Activated CD8-positive, alpha-beta memory T cell treated with anti-CD3 and anti-CD28 coated beads, Interleukin-2, amount 10 ng/mL, durations not matched to agents 7 days and 5 days (primary cell): ENCODE measurements around the gene KIRREL3. TPM values are rescaled to one million over a fixed set of nuclear protein-coding genes. Genes with fewer than 3 reads are reported as not detected.

Experiments used
- ATAC-seq: fragments of 150-1000 bp; cut with Tn5 transposase; one replicate; pipeline ENCODE4 v1.10.0; 2021; ENCODE audit warnings: moderate library complexity
- CTCF ChIA-PET: fragments of 350-600 bp; sonication (Branson Sonifier 250); formaldehyde crosslinking; loops from one replicate; lab custom pipeline; 2021; ENCODE audit warnings: antibody characterized with exemption; lab: Charles Lee
- DNase-seq: peaks from one replicate; pipeline ENCODE4 v3.0.0-alpha.2; 2020
- H3K27ac Mint-ChIP-seq: one replicate; pipeline ENCODE4 v1.8.0; 2021; ENCODE audit warnings: mild to moderate bottlenecking, mixed read lengths
- H3K27me3 Mint-ChIP-seq: one replicate; pipeline ENCODE4 v1.8.0; 2021; ENCODE audit warnings: mixed read lengths
- H3K36me3 Mint-ChIP-seq: one replicate; pipeline ENCODE4 v1.8.0; 2021; ENCODE audit warnings: mild to moderate bottlenecking, mixed read lengths
- H3K4me1 Mint-ChIP-seq: one replicate; pipeline ENCODE4 v1.8.0; 2021; ENCODE audit warnings: mixed read lengths
- H3K4me3 Mint-ChIP-seq: one replicate; pipeline ENCODE4 v1.8.0; 2021; ENCODE audit warnings: mild to moderate bottlenecking, moderate library complexity, mixed read lengths
- H3K9me3 Mint-ChIP-seq: one replicate; pipeline ENCODE4 v1.8.0; 2022; ENCODE audit warnings: low read depth, mixed read lengths
- total RNA-seq, 2 experiments: library from RNA; stranded (reverse); gene quantifications; one replicate each; pipeline ENCODE4 v1.2.3, GENCODE V29; 2021

Gene KIRREL3
- total RNA-seq, 2 experiments from 2014 or later: not detected

GRCh38 chr11:126476266-126476924, 524.2 kb downstream of the KIRREL3 start:
- Mint-ChIP-seq H3K27ac (no peak overlapping the region), H3K9me3 (no peaks in the 10 kb centered on the region), H3K4me1 (peaks cover 24% of the 10 kb centered on the region), H3K36me3 (no peaks in the 10 kb centered on the region), H3K4me3 (no peak overlapping the region), H3K27me3 (no peaks in the 10 kb centered on the region)
- no peak for ATAC-seq
- DNase-seq: no peak
- CTCF ChIA-PET: interaction anchor here (6.5 kb wide), 1 partner anchor 34 kb away, joined by 109 read pairs; no protein-coding TSS in a partner anchor

GRCh38 chr11:126475014-126475991, 525.3 kb downstream of the KIRREL3 start:
- H3K4me1 Mint-ChIP-seq: peaks cover 19% of the 10 kb centered on the region
- no peak for ATAC-seq
- no peaks in the 10 kb centered on the region for H3K9me3 Mint-ChIP-seq
- H3K4me3 Mint-ChIP-seq: no peak overlapping the region
- no peaks in the 10 kb centered on the region for H3K36me3 Mint-ChIP-seq
- CTCF ChIA-PET: no interaction called here
- no peaks in the 10 kb centered on the region for H3K27me3 Mint-ChIP-seq
- DNase-seq: no peak
- no peak overlapping the region for H3K27ac Mint-ChIP-seq

- Mint-ChIP-seq H3K4me1 (peaks cover 16% of the 10 kb centered on the region), H3K27me3 (no peaks in the 10 kb centered on the region), H3K27ac (no peak overlapping the region), H3K4me3 (no peak overlapping the region), H3K36me3 (no peaks in the 10 kb centered on the region), H3K9me3 (no peaks in the 10 kb centered on the region)
- CTCF ChIA-PET: no interaction called here
- DNase-seq (no peak), ATAC-seq (no peak)
Observed at GRCh38 chr11:126474220-126474619, 526.4 kb downstream of the KIRREL3 start.

- no peaks in the 10 kb centered on the region for H3K9me3 Mint-ChIP-seq
- no peaks in the 10 kb centered on the region for H3K36me3 Mint-ChIP-seq
- no peak overlapping the region for H3K27ac Mint-ChIP-seq
- CTCF ChIA-PET: no interaction called here
- DNase-seq (no peak), ATAC-seq (no peak)
- H3K4me3 Mint-ChIP-seq: no peak overlapping the region
- peaks cover 12% of the 10 kb centered on the region for H3K4me1 Mint-ChIP-seq
- H3K27me3 Mint-ChIP-seq: no peaks in the 10 kb centered on the region
Observed at GRCh38 chr11:126473269-126473668, 527.3 kb downstream of the KIRREL3 start.

GRCh38 chr11:126469311-126469710, 531.3 kb downstream of the KIRREL3 start:
- no peak for DNase-seq
- Mint-ChIP-seq H3K4me3 (no peak overlapping the region), H3K27ac (no peak overlapping the region), H3K27me3 (peaks cover 13% of the 10 kb centered on the region), H3K9me3 (no peaks in the 10 kb centered on the region), H3K36me3 (no peaks in the 10 kb centered on the region), H3K4me1 (peaks cover 19% of the 10 kb centered on the region)
- no peak for ATAC-seq
- CTCF ChIA-PET: interaction anchor here (1.3 to 5.2 kb wide), 2 partner anchors 11 to 28 kb away, joined by 7 to 22 read pairs; no protein-coding TSS in a partner anchor

GRCh38 chr11:126468102-126468521, 532.5 kb downstream of the KIRREL3 start:
- H3K27ac Mint-ChIP-seq: no peak overlapping the region
- no peak overlapping the region for H3K4me3 Mint-ChIP-seq
- CTCF ChIA-PET: interaction anchor here (1.3 to 5.2 kb wide), 2 partner anchors 12 to 27 kb away, joined by 7 to 22 read pairs; no protein-coding TSS in a partner anchor
- no peaks in the 10 kb centered on the region for H3K9me3 Mint-ChIP-seq
- peaks cover 13% of the 10 kb centered on the region for H3K27me3 Mint-ChIP-seq
- peaks cover 20% of the 10 kb centered on the region for H3K4me1 Mint-ChIP-seq
- ATAC-seq (no peak), DNase-seq (no peak)
- no peaks in the 10 kb centered on the region for H3K36me3 Mint-ChIP-seq

GRCh38 chr11:126467471-126467870, 533.1 kb downstream of the KIRREL3 start:
- H3K27ac Mint-ChIP-seq: no peak overlapping the region
- CTCF ChIA-PET: interaction anchor here (5.2 kb wide), 1 partner anchor 13 kb away, joined by 22 read pairs; no protein-coding TSS in a partner anchor

GRCh38 chr11:126467046-126467370, 533.6 kb downstream of the KIRREL3 start:
- H3K4me3 Mint-ChIP-seq: no peak overlapping the region
- H3K9me3 Mint-ChIP-seq: no peaks in the 10 kb centered on the region
- no peak for ATAC-seq
- H3K4me1 Mint-ChIP-seq: peaks cover 20% of the 10 kb centered on the region
- H3K27me3 Mint-ChIP-seq: peaks cover 13% of the 10 kb centered on the region
- no peak for DNase-seq
- no peaks in the 10 kb centered on the region for H3K36me3 Mint-ChIP-seq
- CTCF ChIA-PET: interaction anchor here (2.8 kb wide), 2 partner anchors 13 to 25 kb away, joined by 14 to 28 read pairs; no protein-coding TSS in a partner anchor
- H3K27ac Mint-ChIP-seq: no peak overlapping the region

More at GRCh38 chr11:126467471-126467870, 533.1 kb downstream of the KIRREL3 start:
- Mint-ChIP-seq H3K4me1 (peaks cover 20% of the 10 kb centered on the region), H3K27me3 (peaks cover 13% of the 10 kb centered on the region), H3K36me3 (no peaks in the 10 kb centered on the region), H3K9me3 (no peaks in the 10 kb centered on the region), H3K4me3 (no peak overlapping the region)
- ATAC-seq (no peak), DNase-seq (no peak)

GRCh38 chr11:126466236-126467045, 534.1 kb downstream of the KIRREL3 start:
- peaks cover 13% of the 10 kb centered on the region for H3K27me3 Mint-ChIP-seq
- no peak for ATAC-seq
- H3K36me3 Mint-ChIP-seq: no peaks in the 10 kb centered on the region
- CTCF ChIA-PET: interaction anchor here (2.8 kb wide), 2 partner anchors 14 to 25 kb away, joined by 14 to 28 read pairs; no protein-coding TSS in a partner anchor
- no peak overlapping the region for H3K4me3 Mint-ChIP-seq
- peaks cover 20% of the 10 kb centered on the region for H3K4me1 Mint-ChIP-seq
- H3K27ac Mint-ChIP-seq: peak overlapping the region; percentile 65
- no peaks in the 10 kb centered on the region for H3K9me3 Mint-ChIP-seq
- no peak for DNase-seq

- Mint-ChIP-seq H3K27me3 (peaks cover 13% of the 10 kb centered on the region), H3K9me3 (no peaks in the 10 kb centered on the region), H3K4me3 (no peak overlapping the region), H3K4me1 (peaks cover 20% of the 10 kb centered on the region), H3K27ac (peak overlapping the region; percentile 65), H3K36me3 (no peaks in the 10 kb centered on the region)
- CTCF ChIA-PET: interaction anchor here (2.8 kb wide), 2 partner anchors 14 to 24 kb away, joined by 14 to 28 read pairs; no protein-coding TSS in a partner anchor
- ATAC-seq (peak; percentile 76), DNase-seq (peak; percentile 64)
Observed at GRCh38 chr11:126465573-126466188, 534.9 kb downstream of the KIRREL3 start.

GRCh38 chr11:126464796-126465195, 535.8 kb downstream of the KIRREL3 start:
- DNase-seq (no peak), ATAC-seq (no peak)
- no peaks in the 10 kb centered on the region for H3K36me3 Mint-ChIP-seq
- peaks cover 13% of the 10 kb centered on the region for H3K27me3 Mint-ChIP-seq
- peaks cover 20% of the 10 kb centered on the region for H3K4me1 Mint-ChIP-seq
- no peak overlapping the region for H3K4me3 Mint-ChIP-seq
- H3K9me3 Mint-ChIP-seq: no peaks in the 10 kb centered on the region
- CTCF ChIA-PET: interaction anchor here (2.8 kb wide), 2 partner anchors 15 to 23 kb away, joined by 14 to 28 read pairs; no protein-coding TSS in a partner anchor
- H3K27ac Mint-ChIP-seq: no peak overlapping the region

- ATAC-seq: no peak
Observed at GRCh38 chr11:126462422-126462821, 538.1 kb downstream of the KIRREL3 start.

More at GRCh38 chr11:126462422-126462821, 538.1 kb downstream of the KIRREL3 start:
- H3K9me3 Mint-ChIP-seq: no peaks in the 10 kb centered on the region
- H3K27me3 Mint-ChIP-seq: peaks cover 13% of the 10 kb centered on the region
- DNase-seq: no peak
- no peak overlapping the region for H3K27ac Mint-ChIP-seq
- H3K4me1 Mint-ChIP-seq: peaks cover 20% of the 10 kb centered on the region
- no peaks in the 10 kb centered on the region for H3K36me3 Mint-ChIP-seq
- CTCF ChIA-PET: interaction anchor here (1.0 to 1.1 kb wide), 2 partner anchors 18 to 21 kb away, joined by 3 read pairs; no protein-coding TSS in a partner anchor
- no peak overlapping the region for H3K4me3 Mint-ChIP-seq
